ENCODE results near the gene SPPL2C. TPM values are rescaled to one million over a fixed set of nuclear protein-coding genes. Genes with fewer than 3 reads are reported as not detected.

SPPL2C gene
- polyA plus RNA-seq, 1 experiment: not detected

DNA sequence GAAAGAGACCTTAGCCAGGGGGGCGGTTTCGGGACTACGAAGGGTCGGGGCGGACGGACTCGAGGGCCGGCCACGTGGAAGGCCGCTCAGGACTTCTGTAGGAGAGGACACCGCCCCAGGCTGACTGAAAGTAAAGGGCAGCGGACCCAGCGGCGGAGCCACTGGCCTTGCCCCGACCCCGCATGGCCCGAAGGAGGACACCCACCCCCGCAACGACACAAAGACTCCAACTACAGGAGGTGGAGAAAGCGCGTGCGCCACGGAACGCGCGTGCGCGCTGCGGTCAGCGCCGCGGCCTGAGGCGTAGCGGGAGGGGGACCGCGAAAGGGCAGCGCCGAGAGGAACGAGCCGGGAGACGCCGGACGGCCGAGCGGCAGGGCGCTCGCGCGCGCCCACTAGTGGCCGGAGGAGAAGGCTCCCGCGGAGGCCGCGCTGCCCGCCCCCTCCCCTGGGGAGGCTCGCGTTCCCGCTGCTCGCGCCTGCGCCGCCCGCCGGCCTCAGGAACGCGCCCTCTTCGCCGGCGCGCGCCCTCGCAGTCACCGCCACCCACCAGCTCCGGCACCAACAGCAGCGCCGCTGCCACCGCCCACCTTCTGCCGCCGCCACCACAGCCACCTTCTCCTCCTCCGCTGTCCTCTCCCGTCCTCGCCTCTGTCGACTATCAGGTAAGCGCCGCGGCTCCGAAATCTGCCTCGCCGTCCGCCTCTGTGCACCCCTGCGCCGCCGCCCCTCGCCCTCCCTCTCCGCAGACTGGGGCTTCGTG, 49.5 kb downstream of the SPPL2C start, which contains the start of gene MAPT:
Gene MAPT (plus strand): TSS at position 533 of the 763 bp plus-strand sequence. CDS start 67,784 bp downstream, outside the sequence.
- H3K9me3 ChIP-seq (ENCODE audit: control insufficient read depth, insufficient read depth, low read length): peaks cover 4% of the 10 kb centered on the region; the same call in 1 of the 2 replicates
- ChIA-PET CTCF (interaction anchor here (0.6 to 1.2 kb wide), 6 partner anchors 12 to 482 kb away, joined by 3 to 5 read pairs (median 4); no protein-coding TSS in a partner anchor), POLR2A (no interaction called here)
- peak within 1 kb of the TSS; percentile 66 for H3K4me3 ChIP-seq (ENCODE audit: low read depth, low read length)
- no peak within 1 kb of the TSS for H3K27ac ChIP-seq (ENCODE audit: low read depth, low read length)
- peak; percentile 49 for DNase-seq (ENCODE audit: low read depth, low spot score)
- H3K27me3 ChIP-seq (ENCODE audit: control insufficient read depth, insufficient read depth, low read length): peaks cover 40% of the 10 kb centered on the region
- TF ChIP-seq, protein P1, sequence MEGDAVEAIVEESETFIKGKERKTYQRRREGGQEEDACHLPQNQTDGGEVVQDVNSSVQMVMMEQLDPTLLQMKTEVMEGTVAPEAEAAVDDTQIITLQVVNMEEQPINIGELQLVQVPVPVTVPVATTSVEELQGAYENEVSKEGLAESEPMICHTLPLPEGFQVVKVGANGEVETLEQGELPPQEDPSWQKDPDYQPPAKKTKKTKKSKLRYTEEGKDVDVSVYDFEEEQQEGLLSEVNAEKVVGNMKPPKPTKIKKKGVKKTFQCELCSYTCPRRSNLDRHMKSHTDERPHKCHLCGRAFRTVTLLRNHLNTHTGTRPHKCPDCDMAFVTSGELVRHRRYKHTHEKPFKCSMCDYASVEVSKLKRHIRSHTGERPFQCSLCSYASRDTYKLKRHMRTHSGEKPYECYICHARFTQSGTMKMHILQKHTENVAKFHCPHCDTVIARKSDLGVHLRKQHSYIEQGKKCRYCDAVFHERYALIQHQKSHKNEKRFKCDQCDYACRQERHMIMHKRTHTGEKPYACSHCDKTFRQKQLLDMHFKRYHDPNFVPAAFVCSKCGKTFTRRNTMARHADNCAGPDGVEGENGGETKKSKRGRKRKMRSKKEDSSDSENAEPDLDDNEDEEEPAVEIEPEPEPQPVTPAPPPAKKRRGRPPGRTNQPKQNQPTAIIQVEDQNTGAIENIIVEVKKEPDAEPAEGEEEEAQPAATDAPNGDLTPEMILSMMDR (IDR thresholded peaks at IDR 0.05; ENCODE audit: low read depth, low read length): peak; percentile 66

DNA sequence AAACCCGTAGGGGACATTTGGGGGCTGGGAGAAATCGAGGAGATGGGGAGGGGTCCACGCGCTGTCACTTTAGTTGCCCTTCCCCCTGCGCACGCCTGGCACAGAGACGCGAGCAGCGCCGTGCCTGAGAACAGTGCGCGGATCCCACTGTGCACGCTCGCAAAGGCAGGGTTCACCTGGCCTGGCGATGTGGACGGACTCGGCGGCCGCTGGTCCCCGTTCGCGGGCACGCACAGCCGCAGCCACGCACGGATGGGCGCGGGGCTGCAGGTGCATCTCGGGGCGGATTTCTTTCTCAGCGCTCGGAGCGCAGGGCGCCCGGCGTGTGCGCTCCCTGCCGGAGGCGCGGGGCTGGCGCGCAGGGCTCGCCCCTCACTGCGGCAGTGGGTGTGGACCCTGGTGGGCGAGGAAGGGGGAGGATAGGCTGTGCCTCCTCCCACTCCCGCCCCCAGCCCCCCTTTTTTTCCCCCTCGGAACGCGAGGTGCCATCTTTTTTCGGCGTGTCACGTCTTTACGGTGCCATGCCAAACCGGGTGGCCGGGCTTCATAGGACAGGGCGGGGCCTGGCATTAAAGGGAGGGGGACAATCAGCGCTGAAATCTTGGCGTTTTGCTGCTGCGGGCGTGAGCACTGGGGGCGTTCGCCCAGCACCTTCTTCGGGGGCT, 50.8 kb downstream of the SPPL2C start:
- DNase-seq (ENCODE audit: low read depth, low spot score): no peak
- Histone ChIP-seq H3K9me3 (ENCODE audit: control insufficient read depth, insufficient read depth, low read length) (peaks cover 4% of the 10 kb centered on the region; the same call in 1 of the 2 replicates), H3K4me3 (ENCODE audit: low read depth, low read length) (peak overlapping the region; percentile 66; the same call in 1 of the 2 replicates), H3K27me3 (ENCODE audit: control insufficient read depth, insufficient read depth, low read length) (peaks cover 49% of the 10 kb centered on the region), H3K27ac (ENCODE audit: low read depth, low read length) (no peak overlapping the region)
- POLR2A ChIA-PET: no interaction called here
- CTCF ChIA-PET: no interaction called here
- TF ChIP-seq, protein P1 (IDR thresholded peaks at IDR 0.05; ENCODE audit: low read depth, low read length): no peak

DNA sequence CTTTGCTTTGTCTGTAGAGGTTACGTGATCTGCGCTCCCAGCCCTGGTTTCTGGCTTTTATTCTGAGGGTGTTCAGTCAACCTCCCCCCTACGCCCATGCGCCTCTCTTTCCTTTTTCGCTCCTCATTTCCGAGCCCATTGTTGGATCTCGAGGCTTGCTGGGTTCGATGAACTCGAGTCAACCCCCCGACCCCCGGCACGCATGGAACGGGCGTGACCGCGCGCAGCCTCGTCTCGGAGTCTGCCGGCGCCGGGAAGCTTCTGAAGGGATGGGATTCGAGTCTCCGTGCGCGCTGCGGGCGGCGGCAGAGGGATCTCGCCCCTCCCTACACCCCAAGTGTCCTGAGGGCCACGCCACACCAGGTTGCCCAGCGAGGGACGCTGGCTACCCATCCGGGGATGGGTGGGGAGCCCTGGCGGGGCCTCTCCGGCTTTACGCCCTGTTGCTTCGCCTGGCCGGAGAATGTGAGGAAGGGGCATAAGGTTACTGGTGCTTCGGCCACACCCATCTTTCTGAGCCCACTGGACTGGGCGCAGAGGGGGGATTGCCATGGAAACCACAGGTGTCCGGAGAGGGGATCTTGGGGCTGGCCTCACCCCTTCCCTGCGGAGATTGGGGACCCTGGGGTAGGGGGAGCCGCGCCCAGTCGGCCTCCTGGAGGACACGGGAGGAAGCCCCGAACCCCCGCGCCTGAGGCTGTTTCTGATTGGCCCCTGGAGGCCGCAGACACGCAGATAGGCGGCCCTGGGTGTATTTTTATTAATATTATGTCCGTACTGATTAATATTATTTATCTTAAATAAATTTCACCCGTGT, 51.5 kb downstream of the SPPL2C start:
- ChIA-PET POLR2A (no interaction called here), CTCF (no interaction called here)
- Histone ChIP-seq H3K27me3 (ENCODE audit: control insufficient read depth, insufficient read depth, low read length) (peaks cover 54% of the 10 kb centered on the region), H3K27ac (ENCODE audit: low read depth, low read length) (no peak overlapping the region), H3K9me3 (ENCODE audit: control insufficient read depth, insufficient read depth, low read length) (peaks cover 4% of the 10 kb centered on the region; the same call in 1 of the 2 replicates), H3K4me3 (ENCODE audit: low read depth, low read length) (no peak overlapping the region)
- no peak for DNase-seq (ENCODE audit: low read depth, low spot score)
- TF ChIP-seq, protein P1 (IDR thresholded peaks at IDR 0.05; ENCODE audit: low read depth, low read length): no peak

Other genes starting within 250 kb of the SPPL2C start
- not detected in 2 replicates for gene CRHR1, start 60.6 kb upstream of the SPPL2C start, polyA plus RNA-seq (2011; rRNA removed)
- gene MAPT, start 49.7 kb downstream of the SPPL2C start, polyA plus RNA-seq (2011; rRNA removed): 0.21 and 0.27 TPM in 2 replicates
- not detected in 2 replicates for gene STH, start 154.4 kb downstream of the SPPL2C start, polyA plus RNA-seq (2011; rRNA removed)

Measured in AG04450 (cell line).